Measurements from ENCODE around the gene ZMAT5.
"Not testable (repeated sequence)": the region's sequence is repeated elsewhere in the genome, so short reads cannot be mapped to it uniquely, and the experiment has no call there.

Gene ZMAT5

GRCh38 chr22:29758068-29758622 is 8.7 kb downstream of the ZMAT5 start:
- in situ Hi-C loops (cut with MboI; ENCODE audit: low pct_unique_long_range_greater_than_20kb, low sequenced_read_pairs): no loop called here
- DNase-seq: no peak

- DNase-seq: no peak
- in situ Hi-C loops (cut with MboI; ENCODE audit: low pct_unique_long_range_greater_than_20kb, low sequenced_read_pairs): no loop called here
These were observed 9.7 kb downstream of the ZMAT5 start for GRCh38 chr22:29757096-29757495.

DNA sequence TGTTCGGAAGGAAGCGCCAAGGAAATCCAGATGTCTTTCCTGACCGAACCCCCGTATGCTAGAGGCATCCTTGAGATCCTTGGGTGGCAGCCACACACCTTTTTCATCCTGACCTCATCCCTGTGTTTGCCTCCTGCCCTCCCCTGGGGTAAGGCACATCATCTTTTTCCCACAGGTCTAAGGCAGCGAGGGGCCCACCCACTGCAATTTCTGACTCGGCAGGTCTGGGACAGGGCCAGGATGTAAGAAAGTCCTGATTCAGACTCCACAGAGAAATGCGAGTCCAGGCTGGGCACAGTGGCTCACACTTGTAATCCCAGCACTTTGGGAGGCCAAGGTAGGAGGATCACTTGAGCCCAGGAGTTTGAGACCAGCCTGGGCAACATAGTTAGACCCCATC is 10.5 kb downstream of the ZMAT5 start:
- in situ Hi-C loops (cut with MboI; ENCODE audit: low pct_unique_long_range_greater_than_20kb, low sequenced_read_pairs): no loop called here
- DNase-seq: no peak

DNA sequence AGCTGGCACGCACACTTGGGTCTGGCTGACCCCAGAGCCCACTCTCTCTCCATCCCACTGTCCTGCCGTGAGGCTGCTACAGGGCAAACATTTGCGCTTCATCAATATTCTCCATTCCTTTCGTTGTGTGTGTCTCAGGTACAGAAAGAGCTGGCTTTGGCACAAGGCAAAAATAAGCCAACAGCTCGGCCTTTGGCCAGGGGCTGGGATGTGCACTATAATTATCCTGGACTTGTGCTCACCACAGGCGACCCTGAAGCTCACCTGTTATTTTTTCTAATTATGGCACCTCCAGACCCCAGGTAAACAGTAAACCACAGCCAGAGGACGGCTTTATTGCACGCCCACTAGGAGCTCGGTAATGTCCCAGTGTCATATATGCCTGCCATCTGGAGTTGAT is 10.9 kb downstream of the ZMAT5 start:
- DNase-seq: no peak
- in situ Hi-C loops (cut with MboI; ENCODE audit: low pct_unique_long_range_greater_than_20kb, low sequenced_read_pairs): no loop called here

DNA sequence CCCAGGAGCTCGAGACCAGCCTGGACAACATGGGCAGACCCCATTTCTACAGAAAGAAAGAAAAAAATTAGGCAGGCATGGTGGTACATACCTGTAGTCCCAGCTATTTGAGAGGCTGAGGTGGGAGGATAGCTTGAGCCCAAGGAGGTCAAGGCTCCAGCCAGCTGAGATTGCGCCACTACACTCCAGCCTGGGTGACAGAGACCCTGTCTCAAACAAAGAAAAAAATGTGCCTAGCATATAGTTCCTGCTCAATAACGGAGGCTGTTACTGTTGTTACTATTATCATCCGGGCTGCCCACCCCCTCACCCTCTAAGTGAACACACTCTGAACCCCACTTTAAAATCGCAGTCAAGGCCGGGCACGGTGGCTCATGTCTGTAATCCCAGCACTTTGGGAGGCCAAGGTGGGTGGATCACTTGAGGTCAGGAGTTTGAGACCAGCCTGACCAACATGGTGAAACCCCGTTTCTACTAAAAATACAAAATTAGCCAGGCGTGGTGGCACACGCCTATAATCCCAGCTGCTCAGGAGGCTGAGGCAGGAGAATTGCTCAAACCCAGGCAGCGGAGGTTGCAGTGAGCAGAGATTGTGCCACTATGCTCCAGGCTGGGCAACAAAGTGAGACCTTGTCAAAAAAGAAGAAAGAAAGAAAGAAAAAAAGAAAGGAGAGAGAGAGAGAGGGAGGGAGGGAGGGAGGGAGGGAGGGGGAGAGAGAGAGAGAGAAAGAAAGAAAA is 12.0 kb downstream of the ZMAT5 start:
- in situ Hi-C loops (cut with MboI; ENCODE audit: low pct_unique_long_range_greater_than_20kb, low sequenced_read_pairs): not testable (repeated sequence)

GRCh38 chr22:29753808-29754657 is 12.8 kb downstream of the ZMAT5 start:
- no peak for DNase-seq
- in situ Hi-C loops (cut with MboI; ENCODE audit: low pct_unique_long_range_greater_than_20kb, low sequenced_read_pairs): no loop called here

More for the DNA sequence above, 12.0 kb downstream of the ZMAT5 start:
- not testable (repeated sequence) for DNase-seq

DNA sequence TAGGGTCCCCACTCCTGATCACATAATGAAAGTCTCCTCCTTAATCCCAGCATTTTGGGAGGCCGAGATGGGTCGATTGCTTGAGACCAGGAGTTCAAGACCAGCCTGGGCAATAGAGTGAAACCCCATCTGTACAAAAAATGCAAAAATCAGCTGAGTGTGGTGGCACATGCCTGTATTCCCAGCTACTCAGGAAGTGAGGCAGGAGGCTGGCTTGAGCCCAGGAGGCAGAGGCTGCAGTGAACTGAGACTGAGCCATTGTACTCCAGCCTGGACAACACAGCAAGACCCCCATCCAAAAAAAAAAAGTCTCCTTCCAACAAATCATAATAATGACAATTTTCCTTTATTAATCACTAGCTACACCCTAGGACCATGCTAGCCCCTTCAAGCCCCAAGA is 15.1 kb downstream of the ZMAT5 start:
- no peak for DNase-seq
- in situ Hi-C loops (cut with MboI; ENCODE audit: low pct_unique_long_range_greater_than_20kb, low sequenced_read_pairs): no loop called here

- DNase-seq: peak; percentile 50
- in situ Hi-C loops (cut with MboI; ENCODE audit: low pct_unique_long_range_greater_than_20kb, low sequenced_read_pairs): no loop called here
These were observed 16.0 kb downstream of the ZMAT5 start for GRCh38 chr22:29750559-29751538.

DNA sequence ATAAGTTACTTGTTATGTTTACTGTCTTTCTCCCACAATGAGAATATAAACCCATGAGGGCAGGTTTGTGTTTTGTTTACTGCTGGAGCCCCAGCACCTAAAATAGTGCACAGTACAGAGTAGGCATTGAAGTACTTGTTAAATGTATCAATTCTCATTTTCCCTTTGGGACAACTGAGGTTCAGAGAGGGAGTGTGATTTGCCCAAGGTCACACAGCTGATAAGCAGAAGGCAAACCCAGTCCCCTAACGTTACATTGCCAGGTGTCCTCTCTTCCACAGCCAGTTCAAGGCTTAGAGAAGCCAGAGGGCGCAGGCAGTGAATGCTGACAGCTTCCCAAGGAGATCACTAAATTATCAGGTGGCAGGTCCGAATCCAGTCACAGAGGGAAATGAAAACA is 16.8 kb downstream of the ZMAT5 start:
- no peak for DNase-seq
- in situ Hi-C loops (cut with MboI; ENCODE audit: low pct_unique_long_range_greater_than_20kb, low sequenced_read_pairs): no loop called here

GRCh38 chr22:29748248-29748893 is 18.4 kb downstream of the ZMAT5 start:
- DNase-seq: no peak
- in situ Hi-C loops (cut with MboI; ENCODE audit: low pct_unique_long_range_greater_than_20kb, low sequenced_read_pairs): no loop called here

DNA sequence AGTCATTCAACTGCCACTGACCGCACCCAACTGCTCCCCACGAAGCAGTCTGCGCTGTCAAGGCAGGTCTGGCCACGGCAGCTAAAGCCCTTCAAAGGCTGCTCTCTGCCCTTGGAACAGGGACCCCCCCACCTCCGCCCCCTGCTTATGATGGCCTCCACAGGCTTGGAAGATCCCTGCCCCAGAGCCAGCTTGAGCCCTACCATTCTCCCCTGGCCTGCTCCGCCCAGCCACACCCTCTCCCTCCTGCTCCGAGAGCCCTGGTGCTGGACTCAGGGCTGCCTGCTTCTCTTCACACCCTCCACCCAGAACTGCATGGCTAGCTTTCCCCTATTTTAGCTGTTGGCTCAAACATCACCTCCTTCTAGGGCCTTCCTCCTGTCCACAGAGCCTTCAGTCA is 19.0 kb downstream of the ZMAT5 start:
- in situ Hi-C loops (cut with MboI; ENCODE audit: low pct_unique_long_range_greater_than_20kb, low sequenced_read_pairs): no loop called here
- DNase-seq: no peak

DNA sequence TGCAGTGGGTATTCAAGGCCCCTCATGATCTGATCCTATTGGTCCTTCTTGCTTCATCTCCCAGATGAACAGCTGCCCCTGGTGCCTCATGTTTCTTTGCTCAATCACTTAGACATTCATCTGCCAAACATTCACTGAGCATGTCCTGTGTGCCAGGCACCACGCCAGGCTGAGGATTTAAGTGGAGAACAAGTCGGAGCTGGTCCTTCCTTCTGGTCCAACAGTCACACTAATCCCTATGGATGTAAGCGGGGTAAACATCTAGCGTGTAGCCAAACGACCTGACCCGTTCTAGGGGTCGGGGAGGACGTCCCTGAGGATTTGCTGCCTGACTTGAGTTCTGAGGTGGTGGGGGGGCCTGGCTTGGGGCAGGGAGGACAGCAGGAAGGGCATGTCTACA is 21.9 kb downstream of the ZMAT5 start:
- in situ Hi-C loops (cut with MboI; ENCODE audit: low pct_unique_long_range_greater_than_20kb, low sequenced_read_pairs): no loop called here
- DNase-seq: no peak

DNA sequence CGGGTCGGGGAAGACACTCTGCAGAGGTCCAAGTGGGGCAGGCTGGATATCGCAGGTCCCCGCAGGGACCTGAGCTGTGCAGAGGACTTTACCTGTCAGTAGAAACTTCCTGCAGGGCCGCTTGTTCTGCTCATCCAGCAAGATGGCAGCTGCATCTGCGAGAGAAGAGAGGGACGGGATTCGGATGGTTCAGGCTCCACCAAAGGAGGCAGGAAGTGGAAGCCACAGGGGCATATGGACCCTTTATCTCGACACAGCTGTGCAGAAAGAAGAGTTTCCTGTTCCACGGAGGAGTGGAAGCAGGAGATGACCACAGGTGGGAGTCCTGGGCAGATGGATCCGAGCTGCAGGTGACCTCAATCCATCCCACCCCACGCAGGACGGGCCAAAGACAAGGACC is 24.5 kb downstream of the ZMAT5 start:
- no peak for DNase-seq
- in situ Hi-C loops (cut with MboI; ENCODE audit: low pct_unique_long_range_greater_than_20kb, low sequenced_read_pairs): no loop called here

DNA sequence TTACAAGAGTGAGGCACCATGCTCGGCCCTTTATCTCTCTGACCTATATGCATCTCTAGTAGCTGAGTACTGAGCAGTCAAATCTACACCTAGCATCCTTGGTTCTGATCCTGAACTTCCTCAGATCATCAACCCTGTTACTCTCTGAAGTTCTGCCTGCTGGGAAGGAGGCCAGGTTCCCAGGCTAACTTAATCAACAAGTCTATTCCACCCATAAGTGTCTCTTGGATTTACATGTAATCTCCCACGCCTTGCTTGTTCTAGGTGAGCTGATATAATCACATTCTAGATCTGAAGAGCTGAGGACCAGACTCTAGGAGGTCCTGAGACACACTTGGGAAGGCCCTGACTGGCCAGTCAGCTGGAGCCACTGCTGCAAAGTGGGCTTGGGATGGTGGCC is 24.9 kb downstream of the ZMAT5 start:
- no peak for DNase-seq
- in situ Hi-C loops (cut with MboI; ENCODE audit: low pct_unique_long_range_greater_than_20kb, low sequenced_read_pairs): no loop called here

GRCh38 chr22:29740216-29740615 is 26.6 kb downstream of the ZMAT5 start:
- in situ Hi-C loops (cut with MboI; ENCODE audit: low pct_unique_long_range_greater_than_20kb, low sequenced_read_pairs): no loop called here
- DNase-seq: no peak

DNA sequence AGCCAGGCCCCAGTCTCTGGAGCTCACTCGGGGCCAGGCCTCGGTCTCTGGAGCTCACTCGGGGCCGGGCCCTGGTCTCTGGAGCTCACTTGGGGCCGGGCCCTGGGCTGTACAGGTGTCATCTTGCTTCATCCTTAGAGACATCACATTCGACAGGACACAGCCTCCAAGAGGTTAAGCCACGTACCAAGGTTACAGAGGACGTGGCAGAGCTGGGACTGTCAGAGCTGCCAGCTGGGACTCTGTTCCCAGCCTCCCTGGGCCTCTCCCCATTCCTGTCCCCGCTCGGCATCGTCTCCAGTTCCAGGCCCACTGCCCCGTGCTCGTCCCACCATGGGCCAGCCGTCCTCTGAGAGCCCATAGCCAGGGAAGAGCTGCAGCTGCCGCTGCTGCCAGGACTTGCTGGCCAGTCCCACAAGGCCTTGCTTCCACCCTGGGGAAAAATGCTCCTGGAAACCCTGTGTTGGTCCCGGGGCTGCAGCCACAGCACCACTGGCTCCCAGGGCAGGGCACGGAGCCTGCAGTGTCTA is 27.4 kb downstream of the ZMAT5 start:
- in situ Hi-C loops (cut with MboI; ENCODE audit: low pct_unique_long_range_greater_than_20kb, low sequenced_read_pairs): no loop called here
- no peak for DNase-seq

DNA sequence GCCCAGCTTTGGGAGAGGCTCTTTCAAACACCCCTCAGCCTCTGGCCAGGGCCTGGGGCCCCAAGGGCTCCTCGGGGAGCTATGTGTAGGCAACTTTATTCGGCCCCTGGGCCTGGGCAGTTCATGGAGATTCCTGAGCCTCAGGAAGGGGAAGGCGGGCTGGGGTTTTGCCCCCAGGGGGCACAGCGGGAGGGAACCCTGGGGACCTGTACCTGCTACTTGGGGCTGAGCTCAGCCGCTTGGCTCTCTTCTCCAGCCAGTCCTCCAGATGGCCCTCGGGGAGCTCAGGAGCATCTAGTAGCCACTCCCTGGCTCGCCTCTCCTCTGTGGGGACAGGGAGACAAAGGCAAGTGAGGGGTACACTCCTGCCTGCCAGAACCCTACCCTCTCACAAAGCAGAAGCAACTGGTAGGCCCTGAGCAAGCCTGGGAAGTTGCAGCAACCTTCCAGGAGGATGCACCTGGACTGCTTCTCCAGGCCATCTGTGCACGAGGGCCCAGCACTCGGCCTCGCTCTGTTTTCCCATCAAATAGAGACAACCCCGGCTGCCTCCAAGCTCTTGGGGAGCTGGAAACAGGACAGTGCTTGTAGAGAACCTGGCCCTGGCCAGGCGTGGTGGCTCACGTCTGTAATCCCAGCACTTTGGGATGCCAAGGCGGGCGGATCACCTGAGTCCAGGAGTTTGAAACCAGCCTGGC is 28.5 kb downstream of the ZMAT5 start:
- DNase-seq: no peak
- in situ Hi-C loops (cut with MboI; ENCODE audit: low pct_unique_long_range_greater_than_20kb, low sequenced_read_pairs): no loop called here
